Parathyroid adenoma (tissue), 2 donors: Measurements from ENCODE around the gene TXNDC2.
A peak's percentile ranks its signal among the peaks of the same experiment; 100 is the strongest.

Experiments used
- H2AFZ ChIP-seq: fragments of 300-600 bp; sonication (generic); one replicate; pipeline ENCODE4 v1.7.0; 2017; ENCODE audit warnings: antibody characterized with exemption, mild to moderate bottlenecking
- H3K27ac ChIP-seq: fragments of 300-600 bp; sonication (generic); one replicate; pipeline ENCODE4 v1.7.0; 2017
- H3K27me3 ChIP-seq: fragments of 300-600 bp; sonication (generic); one replicate; pipeline ENCODE4 v1.7.0; 2017; ENCODE audit warnings: low read length; ENCODE audit not compliant: control insufficient read depth, insufficient read depth
- H3K36me3 ChIP-seq: fragments of 300-600 bp; sonication (generic); one replicate; pipeline ENCODE4 v1.7.0; 2017; ENCODE audit warnings: low read length; ENCODE audit not compliant: control insufficient read depth, insufficient read depth
- H3K4me1 ChIP-seq: fragments of 300-600 bp; sonication (generic); one replicate; pipeline ENCODE4 v1.7.0; 2017; ENCODE audit warnings: control low read depth
- H3K4me2 ChIP-seq: fragments of 300-600 bp; sonication (generic); one replicate; pipeline ENCODE4 v1.7.0; 2017; ENCODE audit warnings: low read length
- H3K4me3 ChIP-seq: fragments of 300-600 bp; sonication (generic); one replicate; pipeline ENCODE4 v1.7.0; 2017; ENCODE audit warnings: low read depth, low read length
- H3K79me2 ChIP-seq: fragments of 300-600 bp; sonication (generic); one replicate; pipeline ENCODE4 v1.7.0; 2017; ENCODE audit warnings: control low read depth
- H3K9ac ChIP-seq: fragments of 300-600 bp; sonication (generic); one replicate; pipeline ENCODE4 v1.7.0; 2017; ENCODE audit warnings: mild to moderate bottlenecking
- H3K9me3 ChIP-seq: fragments of 300-600 bp; sonication (generic); one replicate; pipeline ENCODE4 v1.7.0; 2017; ENCODE audit warnings: low read length; ENCODE audit not compliant: control insufficient read depth
- TF ChIP-seq, protein P1 (sequence below): fragments of 300-600 bp; sonication (generic); IDR thresholded peaks from one replicate; pipeline ENCODE4 v1.7.0; 2017; ENCODE audit warnings: antibody characterized with exemption, mild to moderate bottlenecking
- donor health status: primary hyperparathyroidism.

Gene TXNDC2

DNA sequence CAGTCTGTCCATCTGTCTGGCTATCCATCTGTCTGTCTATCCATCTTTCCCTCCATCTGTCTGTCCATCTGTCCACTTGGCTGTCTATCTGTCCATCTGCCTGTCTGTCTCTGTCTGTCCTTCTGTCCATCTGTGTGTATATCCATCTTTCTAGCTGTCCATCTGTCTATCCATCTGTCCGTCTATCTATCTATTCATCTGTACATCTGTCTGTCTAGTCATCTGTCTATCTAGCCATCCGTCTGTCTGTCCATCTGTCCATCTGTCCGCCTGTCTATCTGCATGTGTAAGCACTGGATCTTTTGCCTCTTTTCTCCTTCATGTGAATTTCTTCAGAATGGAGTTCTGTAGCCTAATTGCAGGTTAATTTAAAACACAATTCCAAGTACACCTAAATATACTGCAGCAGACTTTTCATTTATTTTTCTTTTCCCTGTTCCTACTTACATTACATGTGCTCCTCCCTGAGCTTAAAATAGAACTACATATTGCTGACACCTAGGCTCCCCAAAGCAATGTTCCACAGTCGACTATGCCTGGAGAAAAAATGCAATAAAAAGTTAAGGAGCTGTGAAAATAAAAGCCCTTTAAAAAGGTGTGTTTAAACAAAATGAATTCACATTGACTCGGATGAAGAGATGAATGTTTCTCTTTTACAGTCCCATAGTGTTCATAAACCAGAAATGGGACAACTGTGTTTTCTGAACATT lies 37.4 kb upstream of the TXNDC2 start:
- Histone ChIP-seq H2AFZ (peak overlapping the region; percentile 54), H3K27ac (no peak overlapping the region), H3K79me2 (no peaks in the 10 kb centered on the region), H3K4me1 (peaks cover 5% of the 10 kb centered on the region), H3K27me3 (no peaks in the 10 kb centered on the region), H3K4me2 (peak overlapping the region; percentile 60), H3K36me3 (no peaks in the 10 kb centered on the region), H3K9ac (no peak overlapping the region), H3K9me3 (no peaks in the 10 kb centered on the region), H3K4me3 (peak overlapping the region; percentile 18)
- TF ChIP-seq, protein P1, sequence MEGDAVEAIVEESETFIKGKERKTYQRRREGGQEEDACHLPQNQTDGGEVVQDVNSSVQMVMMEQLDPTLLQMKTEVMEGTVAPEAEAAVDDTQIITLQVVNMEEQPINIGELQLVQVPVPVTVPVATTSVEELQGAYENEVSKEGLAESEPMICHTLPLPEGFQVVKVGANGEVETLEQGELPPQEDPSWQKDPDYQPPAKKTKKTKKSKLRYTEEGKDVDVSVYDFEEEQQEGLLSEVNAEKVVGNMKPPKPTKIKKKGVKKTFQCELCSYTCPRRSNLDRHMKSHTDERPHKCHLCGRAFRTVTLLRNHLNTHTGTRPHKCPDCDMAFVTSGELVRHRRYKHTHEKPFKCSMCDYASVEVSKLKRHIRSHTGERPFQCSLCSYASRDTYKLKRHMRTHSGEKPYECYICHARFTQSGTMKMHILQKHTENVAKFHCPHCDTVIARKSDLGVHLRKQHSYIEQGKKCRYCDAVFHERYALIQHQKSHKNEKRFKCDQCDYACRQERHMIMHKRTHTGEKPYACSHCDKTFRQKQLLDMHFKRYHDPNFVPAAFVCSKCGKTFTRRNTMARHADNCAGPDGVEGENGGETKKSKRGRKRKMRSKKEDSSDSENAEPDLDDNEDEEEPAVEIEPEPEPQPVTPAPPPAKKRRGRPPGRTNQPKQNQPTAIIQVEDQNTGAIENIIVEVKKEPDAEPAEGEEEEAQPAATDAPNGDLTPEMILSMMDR: no peak

DNA sequence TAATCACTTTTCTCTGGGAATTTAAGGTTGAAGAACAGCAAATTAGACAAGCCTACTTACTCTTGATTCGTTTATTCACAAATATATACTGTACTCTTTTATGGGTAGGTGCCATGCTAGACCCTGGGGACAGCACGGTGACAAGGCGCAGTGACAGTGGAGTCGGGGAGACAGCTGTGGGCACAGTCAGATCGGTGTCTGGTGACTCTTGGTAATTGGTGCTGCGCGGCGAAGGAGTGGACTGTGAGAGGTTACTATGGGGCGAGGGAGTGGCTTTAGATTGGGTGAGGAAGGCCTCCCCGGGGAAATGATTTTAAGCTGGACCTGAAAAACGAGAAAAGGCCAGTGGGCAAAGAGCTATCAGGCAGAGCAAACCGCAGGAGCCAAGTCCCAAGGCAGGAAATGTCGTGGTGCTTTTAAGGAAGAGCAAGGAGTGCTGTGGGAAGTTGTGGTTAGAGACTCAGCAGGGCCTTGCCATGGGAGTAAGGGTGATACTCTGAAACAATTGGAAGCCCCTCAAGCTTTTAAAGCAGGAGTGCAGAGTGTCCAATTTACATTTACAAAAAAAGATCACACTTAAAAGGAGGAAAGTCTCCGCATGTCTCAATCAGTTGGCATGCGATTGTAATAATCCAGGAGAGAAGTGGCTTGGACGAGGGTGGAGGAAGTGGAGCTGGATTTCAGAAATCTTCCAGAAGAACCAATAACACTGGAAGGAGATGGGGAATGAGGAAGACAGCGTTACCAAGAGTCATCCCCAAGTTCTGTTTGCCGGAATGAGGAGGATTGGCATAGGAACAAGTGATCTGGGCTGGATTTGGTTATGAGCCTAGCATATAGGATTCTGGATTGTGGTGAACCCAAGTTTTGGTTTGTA lies 36.1 kb upstream of the TXNDC2 start:
- no peak overlapping the region for H3K4me3 ChIP-seq
- H3K9ac ChIP-seq: no peak overlapping the region
- H3K4me2 ChIP-seq: peak overlapping the region; percentile 9
- H3K27me3 ChIP-seq: no peaks in the 10 kb centered on the region
- no peaks in the 10 kb centered on the region for H3K79me2 ChIP-seq
- H3K36me3 ChIP-seq: no peaks in the 10 kb centered on the region
- peaks cover 5% of the 10 kb centered on the region for H3K4me1 ChIP-seq
- no peaks in the 10 kb centered on the region for H3K9me3 ChIP-seq
- TF ChIP-seq, protein P1: no peak
- H3K27ac ChIP-seq: peak overlapping the region; percentile 56
- H2AFZ ChIP-seq: peak overlapping the region; percentile 65

DNA sequence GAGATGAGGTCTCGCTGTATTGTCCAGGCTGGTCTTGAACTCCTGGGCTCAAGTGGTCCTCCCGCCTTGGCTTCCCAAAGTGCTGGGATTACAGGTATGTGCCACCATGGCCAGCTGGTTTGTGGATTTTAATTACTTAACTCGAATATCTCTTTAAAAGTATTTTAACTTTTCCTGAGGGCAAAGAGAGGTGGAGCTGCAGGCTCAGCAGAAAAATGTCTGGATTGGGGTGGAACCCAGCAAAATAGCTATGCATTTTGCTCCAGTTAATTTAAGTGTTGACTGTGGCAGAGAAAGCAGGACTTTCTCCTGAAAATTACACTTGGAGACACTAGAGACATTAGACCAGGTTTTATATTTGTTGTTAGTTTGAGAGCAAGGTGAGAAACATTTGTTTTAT lies 35.5 kb upstream of the TXNDC2 start:
- TF ChIP-seq, protein P1: no peak
- Histone ChIP-seq H3K4me2 (no peak overlapping the region), H3K4me3 (no peak overlapping the region), H3K79me2 (no peaks in the 10 kb centered on the region), H3K4me1 (peaks cover 5% of the 10 kb centered on the region), H3K9me3 (no peaks in the 10 kb centered on the region), H3K9ac (no peak overlapping the region), H3K27me3 (no peaks in the 10 kb centered on the region), H3K27ac (no peak overlapping the region), H2AFZ (peak overlapping the region; percentile 65), H3K36me3 (no peaks in the 10 kb centered on the region)

DNA sequence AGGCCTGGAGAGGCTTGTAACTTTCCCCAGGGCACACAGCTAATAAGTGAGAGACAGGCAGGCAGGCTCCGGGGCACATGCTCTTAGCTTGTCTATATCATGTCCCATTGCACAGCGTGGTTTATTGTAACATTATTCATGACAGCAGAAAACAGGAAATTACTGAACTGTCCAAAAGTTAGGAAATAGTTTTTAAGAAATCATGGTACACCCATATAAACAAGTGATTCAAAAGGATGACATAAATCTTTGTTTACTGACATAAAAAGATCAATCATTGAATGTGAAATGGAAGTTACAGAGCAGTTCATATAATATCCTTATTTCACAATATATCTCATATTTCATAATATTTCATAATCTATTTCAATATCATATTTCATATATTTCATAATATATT lies 34.3 kb upstream of the TXNDC2 start:
- no peaks in the 10 kb centered on the region for H3K27me3 ChIP-seq
- no peak overlapping the region for H3K4me2 ChIP-seq
- no peak overlapping the region for H3K9ac ChIP-seq
- no peaks in the 10 kb centered on the region for H3K9me3 ChIP-seq
- H3K4me3 ChIP-seq: no peak overlapping the region
- H2AFZ ChIP-seq: no peak overlapping the region
- H3K27ac ChIP-seq: no peak overlapping the region
- peaks cover 5% of the 10 kb centered on the region for H3K4me1 ChIP-seq
- TF ChIP-seq, protein P1: no peak
- no peaks in the 10 kb centered on the region for H3K79me2 ChIP-seq
- no peaks in the 10 kb centered on the region for H3K36me3 ChIP-seq
